ENCODE data around the gene NIPBL.
"Not testable (repeated sequence)": the region's sequence is repeated elsewhere in the genome, so short reads cannot be mapped to it uniquely, and the experiment has no call there.

NIPBL gene, protein sequence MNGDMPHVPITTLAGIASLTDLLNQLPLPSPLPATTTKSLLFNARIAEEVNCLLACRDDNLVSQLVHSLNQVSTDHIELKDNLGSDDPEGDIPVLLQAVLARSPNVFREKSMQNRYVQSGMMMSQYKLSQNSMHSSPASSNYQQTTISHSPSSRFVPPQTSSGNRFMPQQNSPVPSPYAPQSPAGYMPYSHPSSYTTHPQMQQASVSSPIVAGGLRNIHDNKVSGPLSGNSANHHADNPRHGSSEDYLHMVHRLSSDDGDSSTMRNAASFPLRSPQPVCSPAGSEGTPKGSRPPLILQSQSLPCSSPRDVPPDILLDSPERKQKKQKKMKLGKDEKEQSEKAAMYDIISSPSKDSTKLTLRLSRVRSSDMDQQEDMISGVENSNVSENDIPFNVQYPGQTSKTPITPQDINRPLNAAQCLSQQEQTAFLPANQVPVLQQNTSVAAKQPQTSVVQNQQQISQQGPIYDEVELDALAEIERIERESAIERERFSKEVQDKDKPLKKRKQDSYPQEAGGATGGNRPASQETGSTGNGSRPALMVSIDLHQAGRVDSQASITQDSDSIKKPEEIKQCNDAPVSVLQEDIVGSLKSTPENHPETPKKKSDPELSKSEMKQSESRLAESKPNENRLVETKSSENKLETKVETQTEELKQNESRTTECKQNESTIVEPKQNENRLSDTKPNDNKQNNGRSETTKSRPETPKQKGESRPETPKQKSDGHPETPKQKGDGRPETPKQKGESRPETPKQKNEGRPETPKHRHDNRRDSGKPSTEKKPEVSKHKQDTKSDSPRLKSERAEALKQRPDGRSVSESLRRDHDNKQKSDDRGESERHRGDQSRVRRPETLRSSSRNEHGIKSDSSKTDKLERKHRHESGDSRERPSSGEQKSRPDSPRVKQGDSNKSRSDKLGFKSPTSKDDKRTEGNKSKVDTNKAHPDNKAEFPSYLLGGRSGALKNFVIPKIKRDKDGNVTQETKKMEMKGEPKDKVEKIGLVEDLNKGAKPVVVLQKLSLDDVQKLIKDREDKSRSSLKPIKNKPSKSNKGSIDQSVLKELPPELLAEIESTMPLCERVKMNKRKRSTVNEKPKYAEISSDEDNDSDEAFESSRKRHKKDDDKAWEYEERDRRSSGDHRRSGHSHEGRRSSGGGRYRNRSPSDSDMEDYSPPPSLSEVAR (N-terminal part only)

GRCh38 chr5:36876299-36876964, at the start of gene NIPBL:
Gene NIPBL, plus strand, starts transcription at chr5:36876769. Its CDS starts 76,928 bp downstream, at chr5:36953697.
- peak; percentile 94 for DNase-seq (ENCODE audit: low spot score)

DNA sequence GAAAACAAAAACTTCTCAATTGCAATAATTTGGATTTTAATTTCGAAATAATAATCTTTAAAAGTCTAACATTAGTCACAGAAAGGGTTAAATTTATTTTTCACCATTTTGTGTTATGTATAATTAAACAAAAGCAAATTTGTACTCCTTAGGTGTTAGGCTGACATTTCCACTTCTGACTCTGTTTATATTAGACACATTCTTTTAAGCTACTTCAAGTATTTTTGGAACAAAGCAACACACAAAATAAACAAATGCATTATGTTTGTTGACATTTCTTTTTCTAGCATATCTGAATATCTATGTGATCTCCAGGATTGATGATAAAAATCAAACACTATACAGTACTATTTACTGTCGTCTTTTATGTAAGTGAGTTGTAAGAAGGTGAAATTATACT, 44.3 kb upstream of the NIPBL start:
- no peak for DNase-seq (ENCODE audit: low spot score)

DNA sequence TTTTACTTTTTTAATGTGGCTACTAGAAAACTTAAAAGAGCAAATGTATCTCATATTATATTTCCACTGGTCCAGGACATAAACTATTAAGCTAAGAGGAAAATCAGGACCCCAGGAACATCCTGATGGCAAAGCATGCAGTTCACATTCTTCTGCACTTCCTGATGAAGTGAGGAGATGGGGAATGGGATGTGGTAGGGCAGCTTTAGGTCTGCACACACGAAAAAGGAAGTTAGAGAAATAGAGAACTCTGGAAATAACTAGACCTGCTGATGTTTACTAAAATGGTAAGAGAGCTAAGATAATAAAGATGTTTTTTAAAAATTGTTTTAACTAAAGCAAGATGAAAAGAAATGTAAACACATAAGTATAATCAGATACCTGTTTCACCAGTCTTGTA, 39.7 kb upstream of the NIPBL start:
- DNase-seq (ENCODE audit: low spot score), result no peak

- no peak for DNase-seq (ENCODE audit: low spot score)
These were observed 36.8 kb upstream of the NIPBL start for GRCh38 chr5:36839489-36840476.

DNA sequence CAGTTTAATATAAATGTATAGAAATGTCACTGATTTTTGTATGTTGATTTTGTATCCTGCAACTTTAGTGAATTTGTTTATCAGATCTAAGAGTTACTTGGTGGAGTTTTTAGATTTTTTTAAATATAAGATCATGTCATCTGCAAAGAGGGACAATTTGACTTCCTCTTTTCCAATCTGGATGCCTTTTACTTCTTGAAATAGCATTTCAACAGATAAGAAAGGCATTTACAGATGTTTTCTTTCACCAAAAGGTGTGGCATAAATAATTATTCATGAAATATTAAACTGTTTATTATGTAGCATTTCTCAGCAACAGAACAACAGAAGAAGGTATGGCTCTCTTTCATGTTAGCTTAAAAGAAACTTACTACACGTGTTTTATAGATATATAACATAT, 34.9 kb upstream of the NIPBL start:
- no peak for DNase-seq (ENCODE audit: low spot score)

- no peak for DNase-seq (ENCODE audit: low spot score)
These were observed 34.5 kb upstream of the NIPBL start for GRCh38 chr5:36842087-36842486.

DNA sequence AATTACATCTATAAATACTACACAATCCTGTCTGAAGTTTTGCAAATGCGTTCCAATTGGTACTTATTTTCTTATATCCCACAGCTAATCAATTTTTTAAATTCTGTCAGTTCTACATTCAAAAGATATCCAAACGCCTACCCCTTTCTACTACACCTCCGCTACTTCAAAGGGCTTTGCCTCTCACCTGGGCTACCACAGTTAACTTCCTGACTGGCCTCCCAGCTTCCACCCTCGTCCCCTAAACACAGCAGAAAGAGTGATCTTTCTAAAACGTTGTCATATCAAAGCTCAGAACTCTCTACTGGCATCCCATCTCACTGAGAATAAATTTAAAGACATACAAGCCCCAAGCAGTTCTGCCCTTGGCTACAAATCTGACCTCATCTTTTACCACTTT, 32.3 kb upstream of the NIPBL start:
- DNase-seq (ENCODE audit: low spot score), result no peak

- DNase-seq (ENCODE audit: low spot score), result not testable (repeated sequence)
These were observed 28.0 kb upstream of the NIPBL start for GRCh38 chr5:36848545-36848944.

- not testable (repeated sequence) for DNase-seq (ENCODE audit: low spot score)
These were observed 23.7 kb upstream of the NIPBL start for GRCh38 chr5:36852903-36853302.

DNA sequence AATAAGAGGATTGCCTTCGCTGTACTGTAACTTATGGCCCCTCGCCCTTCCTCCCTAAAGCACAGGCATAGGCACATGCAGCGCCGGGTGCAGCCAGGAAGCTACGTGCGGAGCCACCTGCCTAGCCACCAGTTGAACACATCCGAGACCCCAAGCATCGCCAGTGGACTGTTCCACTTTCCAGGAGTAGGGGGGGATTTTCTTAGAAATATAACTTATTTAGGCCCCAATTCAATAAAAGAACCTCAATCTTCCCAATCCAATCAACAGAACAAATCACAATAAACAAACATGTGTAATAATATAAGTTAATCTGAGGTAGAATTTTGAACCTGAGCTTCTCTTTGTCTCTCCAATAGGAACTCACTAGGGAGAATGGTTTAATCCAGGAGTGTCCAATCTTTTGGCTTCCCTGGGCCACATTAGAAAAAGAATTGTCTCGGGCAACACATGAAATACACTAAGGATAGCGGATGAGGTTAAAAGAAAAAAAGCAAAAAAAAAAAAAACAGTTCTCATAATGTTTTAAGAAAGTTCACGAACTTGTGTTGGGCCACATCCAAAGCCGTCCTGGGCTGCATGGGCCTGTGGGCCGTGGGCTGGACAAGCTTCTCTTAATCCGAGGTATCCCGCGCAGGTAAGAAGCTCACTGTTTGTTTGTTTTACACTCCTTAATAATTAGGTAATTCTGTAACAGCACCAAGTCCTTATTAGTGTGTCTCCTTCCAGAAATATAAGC, 22.0 kb upstream of the NIPBL start:
- DNase-seq (ENCODE audit: low spot score), result no peak

DNA sequence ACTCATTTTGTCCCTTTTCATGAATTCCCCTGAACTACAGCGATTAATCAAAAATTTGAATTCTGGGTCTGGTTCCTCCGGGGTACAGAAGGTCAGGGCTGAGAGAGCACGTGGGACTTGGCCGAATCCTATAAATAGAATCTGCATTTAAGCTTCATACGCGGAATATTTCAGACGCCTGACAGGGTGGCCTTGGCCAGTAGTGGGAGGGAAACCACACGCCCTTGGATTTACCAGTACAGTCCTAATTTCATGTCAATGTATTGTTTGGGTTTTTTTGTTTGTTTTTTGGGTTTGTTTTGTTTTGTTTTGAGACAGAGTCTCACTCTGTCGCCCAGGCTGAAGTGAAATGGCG, 21.5 kb upstream of the NIPBL start:
- no peak for DNase-seq (ENCODE audit: low spot score)

DNA sequence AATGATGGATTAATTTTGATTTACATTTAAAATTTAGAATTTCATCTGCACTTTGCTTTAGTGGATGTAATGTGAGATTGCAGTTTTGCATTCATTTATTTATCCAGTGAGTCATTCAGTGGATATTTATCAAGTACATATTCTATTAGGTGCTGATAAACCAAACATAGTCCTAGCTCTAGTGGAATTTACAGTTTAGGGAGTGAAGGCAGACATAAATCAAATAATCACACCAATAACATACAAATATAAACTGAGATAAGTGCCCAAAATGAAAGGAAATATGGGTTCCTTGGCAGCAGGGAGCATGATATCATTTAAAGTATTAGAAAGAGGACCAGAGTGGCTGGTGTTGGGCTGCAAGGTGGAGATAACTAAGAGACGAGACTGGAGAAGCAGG, 14.7 kb upstream of the NIPBL start:
- DNase-seq (ENCODE audit: low spot score), result no peak

DNA sequence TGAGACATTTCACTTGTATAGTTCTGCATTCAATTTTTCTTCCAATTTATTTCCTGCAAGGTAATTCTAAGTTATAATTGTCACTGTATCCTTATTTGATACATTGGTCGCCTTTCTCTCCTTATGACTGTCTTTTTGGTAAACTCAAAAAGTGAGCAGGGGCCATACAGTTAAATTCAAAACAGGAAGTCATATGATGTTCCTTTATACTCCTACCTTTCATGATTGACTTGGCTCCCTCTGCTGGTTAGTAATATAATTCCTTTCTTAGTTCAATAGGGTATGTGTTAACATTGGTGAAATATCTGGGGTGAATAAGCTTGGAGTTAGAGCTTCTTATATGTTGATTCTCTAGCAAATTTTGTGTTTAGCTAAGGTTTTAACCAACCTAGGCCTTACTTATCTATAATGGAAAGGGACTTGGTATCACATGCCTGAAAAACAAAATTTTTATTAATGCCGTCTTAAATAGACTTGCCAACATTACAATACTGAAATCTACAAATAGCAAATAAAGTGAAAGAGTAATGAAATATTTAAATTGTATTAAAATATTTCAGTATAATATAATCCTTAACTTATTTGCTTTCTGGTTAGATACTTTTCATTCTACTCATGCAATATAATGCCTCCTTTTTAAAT, 6.0 kb upstream of the NIPBL start:
- no peak for DNase-seq (ENCODE audit: low spot score)

DNA sequence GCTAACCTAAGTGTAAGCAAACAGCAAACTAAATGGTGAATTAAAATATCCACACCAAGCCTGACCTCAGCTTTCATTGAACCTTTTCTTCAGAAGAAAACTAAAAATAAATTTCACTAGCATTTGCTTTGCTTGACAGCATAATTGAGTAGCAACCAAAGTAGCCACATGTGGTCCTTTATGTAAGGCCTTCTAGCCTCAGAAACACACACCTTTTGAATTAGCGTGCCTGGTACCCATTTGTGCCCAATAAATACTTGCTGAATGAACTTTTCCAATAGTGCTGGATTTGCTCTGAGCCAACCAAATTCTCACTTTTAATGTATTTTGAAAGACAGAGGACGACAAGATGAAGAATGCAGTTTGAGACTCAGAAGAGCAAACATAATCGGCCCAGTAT, 2.1 kb upstream of the NIPBL start:
- no peak for DNase-seq (ENCODE audit: low spot score)

DNA sequence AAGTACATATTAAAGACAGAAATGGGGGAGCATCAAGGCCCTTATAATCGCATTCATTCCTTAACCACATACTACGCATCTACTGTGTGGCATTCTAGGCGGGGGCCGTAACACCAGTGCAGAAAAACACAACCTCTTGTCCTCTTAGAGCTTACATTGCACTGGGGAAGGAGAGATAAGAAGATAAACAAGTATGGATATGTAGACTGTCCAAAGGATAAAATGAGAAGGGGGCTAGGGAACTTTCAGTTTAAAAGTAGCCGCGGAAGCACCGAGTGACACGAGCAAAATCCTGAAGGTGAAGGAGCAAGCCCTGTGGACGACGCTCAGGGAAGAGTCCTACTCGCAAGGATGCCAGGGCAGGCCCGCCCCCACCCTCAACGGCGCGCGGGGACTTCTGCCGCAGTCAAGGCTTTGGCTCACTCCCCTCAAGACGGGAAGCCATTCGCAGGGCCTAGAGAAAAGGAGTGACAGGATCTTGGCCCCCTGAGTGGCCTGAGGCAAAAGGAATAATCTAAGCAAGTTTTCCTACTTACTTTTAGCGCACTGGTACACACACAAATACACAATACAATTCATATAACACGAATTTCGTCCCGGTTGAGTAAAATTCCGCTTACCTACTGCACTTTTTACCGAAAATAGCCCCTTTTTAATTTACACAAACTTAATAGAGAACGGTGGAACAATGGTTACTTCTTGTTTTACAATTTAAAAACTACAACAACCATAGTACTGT, 1.3 kb upstream of the NIPBL start:
- DNase-seq (ENCODE audit: low spot score), result peak; percentile 69

GRCh38 chr5:36875790-36876298, 725 bp upstream of the NIPBL start:
- DNase-seq (ENCODE audit: low spot score), result peak; percentile 87

DNA sequence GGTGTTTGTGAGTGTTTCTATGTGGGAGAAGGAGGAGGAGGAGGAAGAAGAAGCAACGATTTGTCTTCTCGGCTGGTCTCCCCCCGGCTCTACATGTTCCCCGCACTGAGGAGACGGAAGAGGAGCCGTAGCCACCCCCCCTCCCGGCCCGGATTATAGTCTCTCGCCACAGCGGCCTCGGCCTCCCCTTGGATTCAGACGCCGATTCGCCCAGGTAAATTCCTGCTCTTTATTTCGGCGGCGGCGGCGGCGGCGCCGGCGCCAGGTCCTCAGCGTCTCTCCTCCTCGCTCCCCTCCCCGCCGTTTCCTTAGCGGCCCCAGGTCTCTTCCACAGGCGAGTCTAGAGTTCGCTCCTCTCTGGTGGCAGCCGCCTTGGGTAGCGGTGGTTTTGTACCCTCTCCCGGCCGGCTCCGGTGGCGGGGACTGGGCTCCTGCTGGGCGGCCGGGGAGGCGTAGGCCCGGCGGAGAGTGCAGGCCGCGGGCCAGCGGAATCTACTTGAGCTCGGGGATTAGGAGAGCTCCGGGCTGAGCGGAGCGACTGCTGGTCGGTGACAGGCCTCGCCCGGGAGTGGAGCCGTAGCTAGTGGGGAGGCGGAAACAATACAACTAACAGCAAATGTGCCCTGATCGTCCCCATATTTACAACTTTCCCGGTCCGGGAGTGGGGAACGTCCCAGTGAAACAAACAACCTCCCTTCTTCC, 547 bp downstream of the NIPBL start:
- peak; percentile 84 for DNase-seq (ENCODE audit: low spot score)

Measured in left forelimb (tissue), 1 donor.